ENCODE measurements around the gene DOCK2. TPM values are rescaled to one million over a fixed set of nuclear protein-coding genes. Genes with fewer than 3 reads are reported as not detected.

DOCK2 gene
- polyA plus RNA-seq, 1 experiment, result 2.0 TPM

DNA sequence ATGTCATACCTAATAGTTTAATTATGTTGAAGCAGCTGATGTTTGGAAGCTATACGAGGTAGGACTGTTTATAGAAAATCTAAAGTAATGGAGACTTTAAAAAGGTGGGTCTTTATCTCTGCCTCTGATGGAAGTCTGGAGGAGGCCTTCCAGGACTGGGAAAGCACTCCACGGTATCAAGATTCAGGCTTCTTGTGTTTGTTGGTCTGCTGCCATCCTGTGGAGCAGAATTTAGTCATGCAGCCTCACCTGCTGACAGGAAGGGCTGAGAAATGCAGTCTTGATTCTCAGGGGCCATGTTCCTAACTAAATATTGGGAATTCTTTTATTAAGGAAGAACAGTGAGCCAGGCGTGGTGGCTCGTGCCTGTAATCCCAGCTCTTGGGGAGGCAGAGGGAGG lies 37.6 kb upstream of the DOCK2 start:
- Histone ChIP-seq H3K36me3 (ENCODE audit: control insufficient read depth, insufficient read depth, low read length) (no peaks in the 10 kb centered on the region), H3K4me3 (ENCODE audit: low read depth, low read length) (no peak overlapping the region), H3K27me3 (ENCODE audit: control insufficient read depth, insufficient read depth, low read length) (no peaks in the 10 kb centered on the region)
- POLR2A ChIA-PET, result no interaction called here
- CTCF ChIA-PET, result no interaction called here
- TF ChIP-seq, protein P1, sequence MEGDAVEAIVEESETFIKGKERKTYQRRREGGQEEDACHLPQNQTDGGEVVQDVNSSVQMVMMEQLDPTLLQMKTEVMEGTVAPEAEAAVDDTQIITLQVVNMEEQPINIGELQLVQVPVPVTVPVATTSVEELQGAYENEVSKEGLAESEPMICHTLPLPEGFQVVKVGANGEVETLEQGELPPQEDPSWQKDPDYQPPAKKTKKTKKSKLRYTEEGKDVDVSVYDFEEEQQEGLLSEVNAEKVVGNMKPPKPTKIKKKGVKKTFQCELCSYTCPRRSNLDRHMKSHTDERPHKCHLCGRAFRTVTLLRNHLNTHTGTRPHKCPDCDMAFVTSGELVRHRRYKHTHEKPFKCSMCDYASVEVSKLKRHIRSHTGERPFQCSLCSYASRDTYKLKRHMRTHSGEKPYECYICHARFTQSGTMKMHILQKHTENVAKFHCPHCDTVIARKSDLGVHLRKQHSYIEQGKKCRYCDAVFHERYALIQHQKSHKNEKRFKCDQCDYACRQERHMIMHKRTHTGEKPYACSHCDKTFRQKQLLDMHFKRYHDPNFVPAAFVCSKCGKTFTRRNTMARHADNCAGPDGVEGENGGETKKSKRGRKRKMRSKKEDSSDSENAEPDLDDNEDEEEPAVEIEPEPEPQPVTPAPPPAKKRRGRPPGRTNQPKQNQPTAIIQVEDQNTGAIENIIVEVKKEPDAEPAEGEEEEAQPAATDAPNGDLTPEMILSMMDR (IDR thresholded peaks at IDR 0.05; ENCODE audit: insufficient read depth, low read depth, low read length), result no peak
- no peak for DNase-seq (ENCODE audit: low read depth)

- no peak overlapping the region for H3K4me3 ChIP-seq (ENCODE audit: low read depth, low read length)
- peak; percentile 54 for DNase-seq (ENCODE audit: low read depth)
- TF ChIP-seq, protein P1 (IDR thresholded peaks at IDR 0.05; ENCODE audit: insufficient read depth, low read depth, low read length), result no peak
- H3K27me3 ChIP-seq (ENCODE audit: control insufficient read depth, insufficient read depth, low read length), result no peaks in the 10 kb centered on the region
- CTCF ChIA-PET, result interaction anchor here (2.3 kb wide), 1 partner anchor 10 kb away, joined by 6 read pairs; no protein-coding TSS in a partner anchor
- H3K36me3 ChIP-seq (ENCODE audit: control insufficient read depth, insufficient read depth, low read length), result no peaks in the 10 kb centered on the region
- POLR2A ChIA-PET, result interaction anchor here (0.5 kb wide), 1 partner anchor 55 kb away, joined by 3 read pairs; no protein-coding TSS in a partner anchor
Observed at GRCh38 chr5:169602535-169602934, 34.5 kb upstream of the DOCK2 start.

DNA sequence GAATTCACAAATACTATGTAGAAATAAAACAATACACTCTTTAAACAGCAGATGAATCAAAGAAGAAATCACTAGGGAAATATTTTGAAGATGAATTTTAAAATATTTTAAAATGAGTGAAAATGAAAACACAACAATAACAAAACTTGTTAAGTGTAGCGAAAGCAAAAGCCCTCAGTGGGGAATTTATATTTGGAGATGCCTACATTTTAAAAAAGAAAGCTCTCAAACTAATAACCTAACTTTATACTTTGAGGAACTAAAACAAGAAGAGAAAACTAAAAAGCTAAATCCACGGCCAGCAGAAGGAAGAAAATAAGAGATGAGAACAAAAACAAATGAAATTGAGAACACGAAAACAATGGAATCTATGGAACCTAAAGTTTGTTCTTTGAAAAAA lies 30.8 kb upstream of the DOCK2 start:
- no peak for DNase-seq (ENCODE audit: low read depth)
- Histone ChIP-seq H3K27me3 (ENCODE audit: control insufficient read depth, insufficient read depth, low read length) (no peaks in the 10 kb centered on the region), H3K36me3 (ENCODE audit: control insufficient read depth, insufficient read depth, low read length) (no peaks in the 10 kb centered on the region), H3K4me3 (ENCODE audit: low read depth, low read length) (no peak overlapping the region)
- ChIA-PET POLR2A (no interaction called here), CTCF (no interaction called here)
- TF ChIP-seq, protein P1 (IDR thresholded peaks at IDR 0.05; ENCODE audit: insufficient read depth, low read depth, low read length), result no peak

DNA sequence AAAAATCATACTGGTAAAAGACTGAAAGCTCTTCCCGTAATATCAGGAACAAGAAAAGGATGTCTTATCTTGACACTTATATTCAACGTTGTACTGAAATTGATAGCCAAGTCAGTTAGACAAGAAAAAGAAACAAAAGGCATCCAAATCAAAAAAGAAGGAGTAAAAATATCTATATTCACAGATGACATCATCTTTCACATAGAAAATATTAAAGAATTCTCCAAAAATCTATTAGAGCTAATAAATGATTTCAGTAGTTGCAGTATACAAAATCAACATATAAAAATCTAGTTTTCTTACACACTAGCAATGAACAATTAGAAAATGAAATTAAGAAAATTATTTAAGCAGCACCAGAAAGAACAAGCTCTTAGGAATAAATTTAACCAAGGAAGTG lies 29.2 kb upstream of the DOCK2 start:
- TF ChIP-seq, protein P1 (IDR thresholded peaks at IDR 0.05; ENCODE audit: insufficient read depth, low read depth, low read length), result no peak
- no peak for DNase-seq (ENCODE audit: low read depth)
- H3K36me3 ChIP-seq (ENCODE audit: control insufficient read depth, insufficient read depth, low read length), result no peaks in the 10 kb centered on the region
- no peak overlapping the region for H3K4me3 ChIP-seq (ENCODE audit: low read depth, low read length)
- H3K27me3 ChIP-seq (ENCODE audit: control insufficient read depth, insufficient read depth, low read length), result no peaks in the 10 kb centered on the region
- POLR2A ChIA-PET, result interaction anchor here (0.7 kb wide), 1 partner anchor 18 kb away, joined by 3 read pairs; no protein-coding TSS in a partner anchor
- CTCF ChIA-PET, result no interaction called here

DNA sequence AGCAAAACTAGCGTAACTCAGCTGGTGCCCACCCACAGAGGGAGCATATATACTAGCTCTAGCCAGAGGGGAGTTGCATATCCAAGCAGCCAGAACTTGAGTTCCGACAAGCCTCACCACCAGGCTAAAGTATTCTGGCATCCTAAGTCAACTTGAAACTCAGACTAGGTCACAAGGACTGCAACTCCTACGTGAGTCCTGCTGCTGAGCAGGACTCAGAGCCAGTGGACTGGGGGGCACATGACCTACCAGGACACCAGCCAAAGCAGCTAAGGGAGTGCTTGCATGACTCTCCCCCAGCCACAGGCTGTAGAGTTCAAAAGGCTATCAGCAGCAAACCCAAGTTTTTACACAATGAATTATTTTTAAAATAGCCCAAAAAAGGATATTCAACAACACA lies 27.4 kb upstream of the DOCK2 start:
- no peaks in the 10 kb centered on the region for H3K27me3 ChIP-seq (ENCODE audit: control insufficient read depth, insufficient read depth, low read length)
- no peak for DNase-seq (ENCODE audit: low read depth)
- TF ChIP-seq, protein P1 (IDR thresholded peaks at IDR 0.05; ENCODE audit: insufficient read depth, low read depth, low read length), result no peak
- CTCF ChIA-PET, result no interaction called here
- H3K36me3 ChIP-seq (ENCODE audit: control insufficient read depth, insufficient read depth, low read length), result no peaks in the 10 kb centered on the region
- POLR2A ChIA-PET, result no interaction called here
- no peak overlapping the region for H3K4me3 ChIP-seq (ENCODE audit: low read depth, low read length)
